ENCODE measurements around the gene FAM124A.

FAM124A gene

GRCh38 chr13:51222037-51222685 is at the start of gene FAM124A:
FAM124A (plus strand) TSS chr13:51222398; CDS start chr13:51222502, 104 bp downstream.
- peak; percentile 35 for DNase-seq

- no peak for DNase-seq
Observed at GRCh38 chr13:51175021-51175420, 47.2 kb upstream of the FAM124A start.

GRCh38 chr13:51175639-51176038 is 46.6 kb upstream of the FAM124A start:
- DNase-seq: no peak

GRCh38 chr13:51177188-51177587 is 45.0 kb upstream of the FAM124A start:
- no peak for DNase-seq

- no peak for DNase-seq
Observed at GRCh38 chr13:51178456-51179074, 43.6 kb upstream of the FAM124A start.

GRCh38 chr13:51179432-51179971 is 42.7 kb upstream of the FAM124A start:
- DNase-seq: no peak

GRCh38 chr13:51180853-51181511 is 41.2 kb upstream of the FAM124A start:
- no peak for DNase-seq

- no peak for DNase-seq
Observed at GRCh38 chr13:51181786-51182383, 40.3 kb upstream of the FAM124A start.

- DNase-seq: no peak
Observed at GRCh38 chr13:51191743-51192142, 30.5 kb upstream of the FAM124A start.

- no peak for DNase-seq
Observed at GRCh38 chr13:51192348-51192747, 29.9 kb upstream of the FAM124A start.

- no peak for DNase-seq
Observed at GRCh38 chr13:51193387-51193786, 28.8 kb upstream of the FAM124A start.

GRCh38 chr13:51194942-51195341 is 27.3 kb upstream of the FAM124A start:
- no peak for DNase-seq

GRCh38 chr13:51201886-51202285 is 20.3 kb upstream of the FAM124A start:
- DNase-seq: no peak

GRCh38 chr13:51202477-51203046 is 19.6 kb upstream of the FAM124A start:
- no peak for DNase-seq

- DNase-seq: no peak
Observed at GRCh38 chr13:51206584-51206983, 15.6 kb upstream of the FAM124A start.

GRCh38 chr13:51207881-51208280 is 14.3 kb upstream of the FAM124A start:
- DNase-seq: no peak

GRCh38 chr13:51208716-51209115 is 13.5 kb upstream of the FAM124A start:
- no peak for DNase-seq

GRCh38 chr13:51211910-51212309 is 10.3 kb upstream of the FAM124A start:
- no peak for DNase-seq

- DNase-seq: no peak
Observed at GRCh38 chr13:51212758-51213157, 9.4 kb upstream of the FAM124A start.

- DNase-seq: no peak
Observed at GRCh38 chr13:51213173-51213728, 8.9 kb upstream of the FAM124A start.

GRCh38 chr13:51218626-51219025 is 3.6 kb upstream of the FAM124A start:
- no peak for DNase-seq

GRCh38 chr13:51220706-51221105 is 1.5 kb upstream of the FAM124A start:
- no peak for DNase-seq

- DNase-seq: no peak
Observed at GRCh38 chr13:51221108-51221507, 1.1 kb upstream of the FAM124A start.
